ENCODE measurements around the gene SYCP2.

DNA sequence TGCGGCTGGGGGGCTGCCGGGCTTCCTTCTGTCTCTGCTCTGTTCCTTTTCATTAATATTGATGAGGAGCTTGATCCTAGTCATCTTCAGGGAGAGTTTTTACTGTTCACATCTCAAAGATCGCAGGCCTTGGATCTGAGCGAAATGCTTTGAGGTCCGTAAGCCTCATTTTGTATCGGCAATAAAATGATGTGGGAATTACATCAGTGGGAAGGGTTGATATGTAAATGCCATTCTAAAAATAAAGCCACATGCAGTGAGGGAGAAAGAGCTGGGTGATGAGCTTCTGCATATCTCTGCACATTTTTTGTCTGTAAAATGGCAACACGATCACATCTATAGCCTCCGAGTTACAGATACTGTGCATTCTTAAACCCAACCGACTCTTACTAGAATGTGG lies 49.6 kb upstream of the SYCP2 start:
- no peak for TF ChIP-seq POLR2AphosphoS5 (IDR thresholded peaks at IDR 0.05; ENCODE audit: low read depth, low read length)
- TF ChIP-seq POLR2A (IDR thresholded peaks at IDR 0.05; ENCODE audit: low read depth, low read length), result no peak

All from GM12892 (cell line).